Central memory CD8-positive, alpha-beta T cell (primary cell): ENCODE data around the gene UMAD1.
"Not testable (repeated sequence)": the region's sequence is repeated elsewhere in the genome, so short reads cannot be mapped to it uniquely, and the experiment has no call there.

Source experiments
- ATAC-seq: fragments of 150-1000 bp; cut with Tn5 transposase; replicated peaks from 2 replicates; pipeline ENCODE4 v1.10.0; 2022; ENCODE audit warnings: mild to moderate bottlenecking, moderate FRiP score, moderate number of reproducible peaks; ENCODE audit not compliant: poor library complexity, severe bottlenecking; ENCODE audit errors: extremely low read depth
- DNase-seq, 2 donors: peaks; one replicate each; pipeline ENCODE4 v3.0.0; 2021; ENCODE audit warnings: low spot score in 2 of 2
- H3K27ac Mint-ChIP-seq: one replicate; pipeline ENCODE4 v1.8.0; 2022; ENCODE audit warnings: low read depth, mild to moderate bottlenecking, moderate library complexity, mixed read lengths
- H3K27me3 Mint-ChIP-seq: one replicate; pipeline ENCODE4 v1.8.0; 2022; ENCODE audit warnings: mixed read lengths
- H3K36me3 Mint-ChIP-seq: one replicate; pipeline ENCODE4 v1.8.0; 2022; ENCODE audit warnings: mild to moderate bottlenecking, moderate library complexity, mixed read lengths; ENCODE audit not compliant: insufficient read depth
- H3K4me1 Mint-ChIP-seq: one replicate; pipeline ENCODE4 v1.8.0; 2022; ENCODE audit warnings: mixed read lengths
- H3K4me3 Mint-ChIP-seq: one replicate; pipeline ENCODE4 v1.8.0; 2022; ENCODE audit warnings: mild to moderate bottlenecking, moderate library complexity, mixed read lengths
- H3K9me3 Mint-ChIP-seq: one replicate; pipeline ENCODE4 v1.8.0; 2022; ENCODE audit warnings: mixed read lengths

The UMAD1 gene

DNA sequence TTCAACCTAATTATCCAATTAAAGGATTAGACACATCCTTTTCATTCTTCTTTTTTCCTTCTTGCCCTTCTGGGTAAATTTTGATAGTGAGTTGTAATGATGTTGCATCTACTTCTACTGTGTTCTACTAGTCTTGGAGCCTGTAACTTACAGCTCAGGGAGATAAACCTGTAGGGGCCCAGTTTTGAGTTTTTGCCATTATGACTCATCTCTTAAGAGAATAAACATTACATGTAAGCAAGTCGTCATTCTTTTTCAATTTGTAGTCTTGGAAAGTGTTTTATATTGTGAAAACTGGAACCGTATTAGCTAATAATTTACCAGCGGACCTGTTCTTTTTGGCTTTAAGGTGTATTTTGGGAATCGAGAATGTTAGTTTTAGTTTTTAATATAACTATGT lies 167.6 kb downstream of the UMAD1 start:
- Mint-ChIP-seq H3K27me3 (no peaks in the 10 kb centered on the region), H3K36me3 (no peaks in the 10 kb centered on the region), H3K27ac (no peak overlapping the region), H3K9me3 (no peaks in the 10 kb centered on the region), H3K4me1 (peaks cover 5% of the 10 kb centered on the region), H3K4me3 (no peak overlapping the region)
- DNase-seq (no peak), ATAC-seq (no peak)

DNA sequence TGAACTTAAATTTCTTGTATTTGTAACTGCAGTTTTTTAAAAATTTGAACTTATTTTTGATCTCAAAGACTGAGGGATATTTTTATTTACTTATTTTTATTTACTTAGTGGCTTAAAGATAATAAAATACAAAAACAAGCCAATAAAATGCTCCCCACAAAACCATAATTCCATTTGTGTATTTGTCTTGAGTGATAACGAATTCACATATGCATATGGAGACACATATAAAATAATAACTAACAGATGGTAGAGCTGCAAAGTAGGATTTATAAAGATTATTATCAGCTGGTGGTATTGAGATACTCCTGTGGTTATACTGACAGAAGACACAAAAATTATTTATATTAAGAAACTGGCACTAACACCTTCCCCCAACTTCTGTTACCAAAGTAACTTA lies 168.1 kb downstream of the UMAD1 start:
- H3K4me1 Mint-ChIP-seq, result peaks cover 5% of the 10 kb centered on the region
- H3K36me3 Mint-ChIP-seq, result no peaks in the 10 kb centered on the region
- H3K4me3 Mint-ChIP-seq, result no peak overlapping the region
- H3K9me3 Mint-ChIP-seq, result no peaks in the 10 kb centered on the region
- H3K27me3 Mint-ChIP-seq, result no peaks in the 10 kb centered on the region
- DNase-seq (no peak), ATAC-seq (no peak)
- H3K27ac Mint-ChIP-seq, result no peak overlapping the region

DNA sequence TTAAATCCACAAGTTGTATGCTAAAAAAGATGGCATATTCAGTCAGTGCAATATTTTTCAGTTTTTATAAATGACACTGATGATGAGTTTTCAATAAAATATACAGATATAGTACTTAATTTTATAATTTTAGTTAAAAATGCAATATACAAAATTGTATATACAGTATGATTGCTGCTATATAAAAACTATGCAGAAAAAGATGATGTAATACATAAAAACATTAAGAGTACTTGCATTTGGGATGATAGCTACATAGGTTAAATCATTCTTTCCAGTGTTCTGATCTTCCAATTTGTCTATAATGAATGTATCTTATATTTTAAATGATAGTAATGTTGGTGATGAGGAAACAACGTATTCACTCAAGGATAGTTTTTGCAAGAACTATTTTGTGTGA lies 169.8 kb downstream of the UMAD1 start:
- Mint-ChIP-seq H3K36me3 (no peaks in the 10 kb centered on the region), H3K4me3 (no peak overlapping the region), H3K27me3 (no peaks in the 10 kb centered on the region), H3K4me1 (peaks cover 14% of the 10 kb centered on the region), H3K9me3 (no peaks in the 10 kb centered on the region), H3K27ac (no peak overlapping the region)
- ATAC-seq (no peak), DNase-seq (no peak)

DNA sequence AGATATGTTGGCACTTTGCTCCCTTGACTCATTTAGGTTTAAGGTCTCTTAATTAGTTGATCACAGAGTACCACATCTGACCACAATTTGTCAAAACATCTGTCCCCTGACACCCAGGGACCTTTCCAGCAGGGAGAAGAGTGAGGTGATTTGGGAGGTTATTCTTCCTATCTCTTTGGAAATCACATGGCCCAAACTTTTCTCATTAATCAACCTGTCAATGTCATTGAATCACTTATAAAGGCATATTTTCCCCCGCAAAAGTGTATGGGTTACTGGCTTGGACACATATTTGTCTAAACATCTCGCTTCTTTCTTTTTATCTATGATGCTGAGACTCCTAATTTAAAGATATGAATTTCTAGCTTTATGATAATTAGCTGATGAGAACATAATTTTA lies 170.3 kb downstream of the UMAD1 start:
- Mint-ChIP-seq H3K27ac (no peak overlapping the region), H3K9me3 (no peaks in the 10 kb centered on the region), H3K27me3 (no peaks in the 10 kb centered on the region), H3K4me3 (no peak overlapping the region), H3K4me1 (peaks cover 18% of the 10 kb centered on the region), H3K36me3 (no peaks in the 10 kb centered on the region)
- DNase-seq (no peak), ATAC-seq (no peak)

DNA sequence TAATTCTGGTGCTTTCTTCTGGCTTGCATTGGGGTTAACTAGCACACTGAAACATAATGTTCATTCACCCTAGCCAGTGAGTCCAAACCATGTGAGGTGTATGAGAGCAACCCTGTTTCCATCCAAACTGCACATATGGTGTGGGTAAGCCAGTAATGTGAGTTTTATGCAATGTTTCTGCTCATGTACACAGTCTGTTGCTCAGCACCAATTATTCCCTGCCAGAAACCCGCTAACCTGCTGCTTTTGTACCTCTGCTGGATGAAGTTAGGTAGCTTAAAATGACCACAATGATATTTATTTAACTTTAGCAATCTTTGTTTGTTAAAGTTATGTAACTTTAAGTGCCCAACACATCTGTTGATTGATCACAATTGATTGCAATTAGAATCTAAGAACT lies 171.6 kb downstream of the UMAD1 start:
- ATAC-seq (no peak), DNase-seq (no peak)
- no peak overlapping the region for H3K27ac Mint-ChIP-seq
- H3K4me1 Mint-ChIP-seq, result peaks cover 31% of the 10 kb centered on the region
- no peak overlapping the region for H3K4me3 Mint-ChIP-seq
- no peaks in the 10 kb centered on the region for H3K9me3 Mint-ChIP-seq
- no peaks in the 10 kb centered on the region for H3K27me3 Mint-ChIP-seq
- peaks cover 3% of the 10 kb centered on the region for H3K36me3 Mint-ChIP-seq

DNA sequence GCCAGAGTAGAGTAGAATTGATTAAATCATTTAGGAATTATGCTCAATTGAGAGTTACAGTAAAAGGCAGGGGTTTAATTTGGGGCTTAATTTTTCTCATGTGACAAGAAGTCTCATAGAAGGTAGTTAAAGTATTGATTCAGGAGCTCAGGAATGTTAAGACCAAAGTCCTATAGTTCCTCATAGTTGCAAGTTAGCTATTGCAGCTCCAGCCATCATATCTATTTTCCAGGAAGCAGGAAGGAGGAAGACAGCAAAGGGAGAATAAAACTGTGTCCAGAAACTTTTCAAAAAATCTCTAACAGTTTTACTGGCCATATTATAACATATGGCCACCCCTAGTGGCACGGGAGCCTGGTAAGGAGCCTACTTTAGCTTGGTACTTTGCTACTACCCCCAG lies 174.8 kb downstream of the UMAD1 start:
- no peak for ATAC-seq
- Mint-ChIP-seq H3K27me3 (no peaks in the 10 kb centered on the region), H3K9me3 (no peaks in the 10 kb centered on the region), H3K36me3 (peaks cover 3% of the 10 kb centered on the region), H3K27ac (peak overlapping the region; percentile 56), H3K4me1 (peaks cover 43% of the 10 kb centered on the region), H3K4me3 (peak overlapping the region; percentile 60)
- no peak for DNase-seq

DNA sequence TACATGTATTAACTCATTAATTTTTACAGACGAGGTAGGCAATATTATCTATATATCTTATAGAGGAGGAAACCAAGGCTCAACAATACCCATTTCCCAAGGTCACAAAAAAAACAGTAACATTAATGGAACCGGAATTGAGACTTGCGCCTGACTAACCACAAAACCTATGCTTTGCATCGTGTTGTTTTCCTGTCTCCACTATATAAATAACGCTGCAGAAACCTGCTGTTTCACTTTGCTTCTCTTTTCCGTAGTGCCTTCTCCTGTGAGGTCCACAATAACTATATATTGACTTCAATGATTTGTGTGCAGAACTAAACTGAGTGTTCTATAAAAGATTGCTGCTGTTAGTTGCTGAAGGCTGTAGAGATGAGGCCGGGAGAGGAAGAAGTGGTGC lies 175.5 kb downstream of the UMAD1 start:
- peak overlapping the region; percentile 60 for H3K4me3 Mint-ChIP-seq
- H3K36me3 Mint-ChIP-seq, result peaks cover 3% of the 10 kb centered on the region
- DNase-seq (no peak), ATAC-seq (peak; percentile 70)
- H3K27me3 Mint-ChIP-seq, result no peaks in the 10 kb centered on the region
- H3K4me1 Mint-ChIP-seq, result peaks cover 43% of the 10 kb centered on the region
- H3K9me3 Mint-ChIP-seq, result no peaks in the 10 kb centered on the region
- peak overlapping the region; percentile 56 for H3K27ac Mint-ChIP-seq

DNA sequence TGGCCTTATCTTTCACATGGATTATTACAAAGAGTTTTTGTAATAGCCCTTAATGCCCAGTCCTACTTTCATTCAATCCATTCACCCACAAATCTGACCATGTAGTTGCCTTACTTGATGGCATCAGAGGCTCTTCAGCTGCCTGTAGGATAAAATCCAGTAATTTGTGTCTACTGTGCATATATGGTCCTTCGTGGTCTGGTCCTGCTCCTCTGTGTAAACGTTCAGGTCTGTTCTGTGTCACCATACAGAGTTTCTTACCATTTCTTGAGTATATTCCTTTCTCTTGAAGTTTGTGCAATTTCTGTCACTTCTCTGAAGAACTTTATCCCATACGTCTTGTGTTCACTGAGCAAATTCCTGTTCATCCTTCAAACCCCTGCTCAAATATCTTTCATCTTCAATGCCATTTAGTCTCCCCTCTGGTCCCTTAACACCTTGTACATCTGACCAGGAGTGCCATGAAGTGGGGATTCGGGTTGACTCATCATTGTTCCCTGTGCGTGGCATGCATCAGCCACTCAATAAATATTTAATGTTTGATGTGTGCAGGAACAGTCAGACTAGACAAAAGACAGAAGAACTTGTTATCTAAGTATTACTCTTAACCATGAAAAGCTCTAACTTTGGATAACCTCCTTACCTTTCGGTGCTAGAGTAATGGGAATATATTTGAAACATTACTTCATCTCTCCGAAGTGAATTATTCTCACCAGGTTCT lies 176.4 kb downstream of the UMAD1 start:
- Mint-ChIP-seq H3K4me3 (peak overlapping the region; percentile 60), H3K27me3 (no peaks in the 10 kb centered on the region), H3K4me1 (peaks cover 38% of the 10 kb centered on the region), H3K36me3 (peaks cover 3% of the 10 kb centered on the region), H3K27ac (peak overlapping the region; percentile 56), H3K9me3 (no peaks in the 10 kb centered on the region)
- ATAC-seq (no peak), DNase-seq (no peak)

DNA sequence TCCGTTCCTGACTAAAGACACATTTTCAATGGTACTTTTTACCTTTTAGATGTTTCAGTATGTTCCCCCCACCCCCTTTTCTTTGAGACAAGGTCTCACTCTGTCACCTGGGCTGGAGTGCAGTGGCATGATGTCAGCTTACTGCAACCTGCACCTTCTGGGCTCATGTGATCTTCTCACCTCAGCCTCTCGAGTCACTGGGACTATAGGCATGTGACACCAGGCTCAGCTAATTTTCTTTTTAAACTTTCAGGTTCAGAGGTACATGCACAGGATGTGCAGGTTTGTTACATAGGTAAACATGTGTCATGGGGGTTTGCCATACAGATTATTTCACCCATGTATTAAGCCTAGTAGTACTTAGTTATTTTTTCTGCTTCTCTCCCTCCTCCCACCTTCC lies 177.2 kb downstream of the UMAD1 start:
- H3K4me1 Mint-ChIP-seq, result peaks cover 38% of the 10 kb centered on the region
- H3K9me3 Mint-ChIP-seq, result no peaks in the 10 kb centered on the region

DNA sequence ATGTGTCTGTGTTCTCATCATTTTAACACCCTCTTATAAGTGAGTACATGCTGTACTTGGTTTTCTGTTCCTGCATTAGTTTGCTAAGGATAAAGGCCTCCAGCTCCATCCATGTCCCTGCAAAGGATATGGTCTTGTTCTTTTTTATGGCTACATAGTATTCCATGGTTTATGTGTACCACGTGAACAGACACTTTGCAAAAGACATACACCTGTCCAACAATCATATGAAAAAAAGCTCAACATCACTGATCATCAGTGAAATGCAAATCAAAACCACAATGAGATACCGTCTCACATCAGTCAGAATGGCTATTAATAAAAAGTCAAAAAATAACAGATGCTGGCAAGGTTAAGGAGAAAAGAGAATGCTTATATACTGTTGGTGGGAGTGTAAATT lies 177.6 kb downstream of the UMAD1 start:
- not testable (repeated sequence) for H3K9me3 Mint-ChIP-seq, ATAC-seq, H3K27me3 Mint-ChIP-seq, H3K27ac Mint-ChIP-seq, H3K36me3 Mint-ChIP-seq, H3K4me3 Mint-ChIP-seq, DNase-seq
- peaks cover 38% of the 10 kb centered on the region for H3K4me1 Mint-ChIP-seq

More for the DNA sequence above, 177.2 kb downstream of the UMAD1 start:
- Mint-ChIP-seq H3K27me3 (no peaks in the 10 kb centered on the region), H3K27ac (peak overlapping the region; percentile 56), H3K36me3 (peaks cover 3% of the 10 kb centered on the region), H3K4me3 (peak overlapping the region; percentile 60)
- no peak for DNase-seq
- peak; percentile 65 for ATAC-seq

DNA sequence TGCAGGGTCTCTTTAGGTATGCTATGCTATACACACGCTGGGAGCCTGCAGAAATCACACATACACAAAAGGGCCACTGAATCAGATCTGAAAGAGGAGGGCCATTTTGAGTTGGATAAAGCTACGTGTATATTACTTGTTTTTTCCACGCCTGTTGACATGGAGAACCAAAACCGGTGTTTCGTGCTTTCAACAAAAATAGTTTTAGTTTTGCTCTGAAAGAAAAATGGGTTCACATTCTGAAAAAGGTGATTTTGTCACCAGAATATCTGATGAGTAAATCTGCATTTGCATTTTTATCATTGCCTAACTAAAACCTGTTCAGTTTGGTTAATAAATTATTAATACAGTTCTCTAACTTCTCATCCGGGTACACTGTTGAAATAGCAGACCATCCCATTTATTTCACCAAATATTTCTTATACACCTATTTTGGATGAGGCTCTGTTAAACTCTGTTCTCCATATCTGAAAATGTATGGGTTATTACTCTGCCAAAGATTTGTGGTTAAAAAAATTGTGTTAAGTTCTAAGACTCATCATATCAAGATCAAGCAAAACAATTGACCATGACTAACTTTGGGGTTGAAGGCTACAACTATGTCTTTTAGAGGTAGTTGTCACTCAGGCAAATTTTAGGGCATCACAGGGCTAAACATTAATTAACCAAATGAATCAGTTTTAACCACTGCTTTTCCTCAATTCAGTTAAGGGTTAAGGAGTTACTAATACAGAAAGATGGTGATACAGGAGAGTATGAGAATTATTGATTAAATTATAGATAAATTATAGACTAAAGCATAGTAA lies 179.1 kb downstream of the UMAD1 start:
- H3K27ac Mint-ChIP-seq, result peak overlapping the region; percentile 2
- peaks cover 37% of the 10 kb centered on the region for H3K4me1 Mint-ChIP-seq
- no peaks in the 10 kb centered on the region for H3K9me3 Mint-ChIP-seq
- ATAC-seq (no peak), DNase-seq (no peak)
- no peak overlapping the region for H3K4me3 Mint-ChIP-seq
- peaks cover 3% of the 10 kb centered on the region for H3K36me3 Mint-ChIP-seq
- H3K27me3 Mint-ChIP-seq, result no peaks in the 10 kb centered on the region

DNA sequence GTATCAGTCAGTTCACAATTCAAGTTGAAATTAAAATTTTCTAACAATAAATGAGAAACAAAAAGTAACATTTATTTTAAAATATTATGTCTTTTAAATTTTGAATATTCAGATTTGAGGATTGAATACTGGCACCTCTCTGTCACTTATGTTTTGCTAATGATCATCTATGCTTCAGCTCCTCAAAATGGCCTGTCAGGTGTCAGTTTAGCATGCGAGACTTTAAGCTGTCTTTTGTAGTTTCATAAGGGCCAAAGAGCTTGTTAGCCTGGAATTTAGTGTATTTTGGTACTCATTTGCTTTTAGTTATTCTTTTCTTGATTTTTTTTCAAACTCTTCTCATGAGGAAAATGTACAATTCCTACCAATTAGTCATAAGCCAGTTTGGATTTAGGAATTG lies 179.9 kb downstream of the UMAD1 start:
- no peaks in the 10 kb centered on the region for H3K27me3 Mint-ChIP-seq
- no peaks in the 10 kb centered on the region for H3K9me3 Mint-ChIP-seq
- H3K4me1 Mint-ChIP-seq, result peaks cover 29% of the 10 kb centered on the region
- no peak overlapping the region for H3K4me3 Mint-ChIP-seq
- no peak for DNase-seq
- peaks cover 3% of the 10 kb centered on the region for H3K36me3 Mint-ChIP-seq
- no peak for ATAC-seq
- peak overlapping the region; percentile 2 for H3K27ac Mint-ChIP-seq

DNA sequence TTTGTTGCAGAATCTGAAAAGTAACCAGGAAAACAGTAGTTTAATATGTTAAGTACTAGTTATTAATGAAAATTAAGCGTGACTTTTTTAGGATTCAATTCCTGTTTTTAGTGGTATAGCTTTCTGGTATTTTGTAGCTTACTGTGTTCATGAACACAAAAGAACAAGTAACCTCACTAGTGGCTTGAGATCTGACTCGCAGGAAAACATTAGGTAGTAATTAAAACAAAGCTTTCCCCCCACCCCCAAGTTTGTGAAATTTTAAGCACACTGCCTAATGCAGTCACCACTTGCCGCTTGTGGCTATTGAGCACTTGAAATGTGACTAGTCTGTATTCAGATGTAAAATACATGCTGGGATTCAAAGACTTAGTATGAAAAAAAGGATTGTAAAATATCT lies 180.4 kb downstream of the UMAD1 start:
- Mint-ChIP-seq H3K36me3 (peaks cover 3% of the 10 kb centered on the region), H3K27me3 (no peaks in the 10 kb centered on the region), H3K27ac (no peak overlapping the region), H3K9me3 (no peaks in the 10 kb centered on the region), H3K4me3 (no peak overlapping the region), H3K4me1 (peaks cover 24% of the 10 kb centered on the region)
- ATAC-seq (no peak), DNase-seq (no peak)
